HL-60/S4 treated with phorbol 12-myristate 13-acetate at 8.2 ng/mL for 4 days and 3 days (cell line): ENCODE results near the gene PCDHGB3.
"Not testable (repeated sequence)": the region's sequence is repeated elsewhere in the genome, so short reads cannot be mapped to it uniquely, and the experiment has no call there.

Source experiments
- in situ Hi-C: fragments of 300-500 bp; cut with MboI; formaldehyde crosslinking; loops from 2 replicates; pipeline ENCODE4 v1.15.0; 2022; ENCODE audit warnings: low sequenced_read_pairs

PCDHGB3 gene

GRCh38 chr5:141369994-141370848 lies at the start of gene PCDHGB3:
TSS of gene PCDHGB3 (plus strand) at chr5:141370242. CDS start at chr5:141370395, 153 bp downstream.
- in situ Hi-C loops, result no loop called here

DNA sequence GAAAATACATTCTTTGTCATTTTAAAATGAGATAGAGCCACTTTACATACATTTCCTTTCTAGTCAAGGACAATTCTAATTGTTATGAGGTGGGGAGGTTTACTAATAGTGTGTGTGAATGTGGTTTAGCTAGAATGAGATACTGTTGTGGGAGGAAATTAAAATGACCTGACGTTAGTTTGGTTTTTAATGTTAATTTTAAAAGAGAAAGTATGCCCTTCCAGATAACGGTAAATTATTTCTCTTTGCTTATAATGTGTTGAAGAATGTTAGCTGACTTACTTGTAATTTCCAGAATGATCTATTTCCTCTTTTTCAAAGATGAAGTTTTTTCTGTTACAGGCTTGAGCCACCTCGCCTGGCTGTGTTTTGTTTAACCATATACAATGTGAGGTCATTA lies 47.8 kb upstream of the PCDHGB3 start:
- in situ Hi-C loops, result no loop called here

GRCh38 chr5:141326088-141326854 lies 43.8 kb upstream of the PCDHGB3 start:
- in situ Hi-C loops, result no loop called here

DNA sequence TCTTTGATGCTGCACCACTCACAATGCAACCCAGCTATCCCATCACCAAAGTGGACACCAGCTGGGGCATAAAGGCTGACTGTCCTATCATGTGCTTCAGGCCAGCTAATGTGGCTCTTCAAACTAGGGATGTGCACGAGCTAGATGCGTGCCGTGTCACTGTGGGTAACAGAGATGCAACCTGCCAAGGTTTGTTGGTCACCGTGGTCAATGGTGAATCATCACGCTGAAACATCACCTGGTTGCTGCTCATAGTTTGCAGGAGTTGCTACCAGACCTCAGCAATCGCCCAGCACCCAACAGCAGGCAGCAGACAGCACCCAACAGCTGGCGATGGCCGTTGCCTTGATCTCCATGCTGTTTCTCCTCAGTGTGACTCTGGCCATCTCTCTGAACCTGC lies 41.8 kb upstream of the PCDHGB3 start:
- in situ Hi-C loops, result no loop called here

GRCh38 chr5:141330299-141331080 lies 39.6 kb upstream of the PCDHGB3 start, which contains the start of gene PCDHGA1:
TSS of gene PCDHGA1 (plus strand) at chr5:141330514.
- in situ Hi-C loops, result no loop called here

- in situ Hi-C loops, result not testable (repeated sequence)
These were observed 37.5 kb upstream of the PCDHGB3 start for GRCh38 chr5:141332571-141332970.

DNA sequence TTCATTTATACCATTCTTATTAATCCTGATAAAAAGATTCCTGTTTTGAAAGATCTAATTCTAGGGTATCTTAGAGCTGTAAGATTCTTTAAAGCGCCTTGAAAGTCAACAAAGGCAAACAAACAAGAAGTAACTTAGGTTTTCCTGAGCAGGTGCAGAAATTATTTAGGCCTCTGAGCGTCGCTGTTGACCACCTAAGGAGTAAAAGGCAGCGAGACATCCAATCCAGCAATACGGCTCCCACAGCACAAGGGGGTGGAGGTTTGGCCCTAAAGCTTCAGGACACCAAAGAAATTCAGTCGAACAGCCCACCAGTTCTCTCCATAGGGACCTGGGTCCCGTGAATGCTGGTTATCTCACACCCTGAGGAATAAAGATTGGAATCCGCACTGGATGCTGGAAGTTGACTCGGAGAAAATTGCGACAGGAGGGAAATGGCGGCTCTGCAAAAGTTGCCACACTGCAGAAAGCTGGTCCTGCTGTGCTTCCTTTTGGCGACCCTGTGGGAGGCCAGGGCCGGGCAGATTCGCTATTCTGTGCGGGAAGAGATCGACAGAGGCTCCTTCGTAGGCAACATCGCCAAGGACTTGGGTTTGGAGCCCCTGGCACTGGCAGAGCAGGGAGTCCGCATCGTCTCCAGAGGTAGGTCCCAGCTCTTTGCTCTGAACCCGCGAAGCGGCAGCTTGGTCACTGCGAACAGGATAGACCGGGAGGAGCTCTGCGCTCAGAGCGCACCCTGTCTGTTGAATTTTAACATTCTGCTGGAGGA lies 31.3 kb upstream of the PCDHGB3 start, which contains the start of gene PCDHGA2:
PCDHGA2 (plus strand) TSS at position 223 of the 769 bp plus-strand sequence.
- in situ Hi-C loops, result no loop called here

DNA sequence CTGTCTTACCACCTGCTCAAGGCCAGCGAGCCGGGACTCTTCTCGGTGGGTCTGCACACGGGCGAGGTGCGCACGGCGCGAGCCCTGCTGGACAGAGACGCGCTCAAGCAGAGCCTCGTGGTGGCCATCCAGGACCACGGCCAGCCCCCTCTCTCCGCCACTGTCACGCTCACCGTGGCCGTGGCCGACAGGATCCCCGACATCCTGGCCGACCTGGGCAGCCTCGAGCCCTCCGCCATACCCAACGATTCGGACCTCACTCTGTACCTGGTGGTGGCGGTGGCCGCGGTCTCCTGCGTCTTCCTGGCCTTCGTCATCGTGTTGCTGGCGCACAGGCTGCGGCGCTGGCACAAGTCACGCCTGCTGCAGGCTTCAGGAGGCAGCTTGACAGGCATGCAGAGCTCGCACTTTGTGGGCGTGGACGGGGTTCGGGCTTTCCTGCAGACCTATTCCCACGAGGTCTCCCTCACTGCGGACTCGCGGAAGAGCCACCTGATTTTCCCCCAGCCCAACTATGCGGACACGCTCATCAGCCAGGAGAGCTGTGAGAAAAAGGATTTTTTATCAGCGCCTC lies 29.2 kb upstream of the PCDHGB3 start:
- in situ Hi-C loops, result not testable (repeated sequence)

DNA sequence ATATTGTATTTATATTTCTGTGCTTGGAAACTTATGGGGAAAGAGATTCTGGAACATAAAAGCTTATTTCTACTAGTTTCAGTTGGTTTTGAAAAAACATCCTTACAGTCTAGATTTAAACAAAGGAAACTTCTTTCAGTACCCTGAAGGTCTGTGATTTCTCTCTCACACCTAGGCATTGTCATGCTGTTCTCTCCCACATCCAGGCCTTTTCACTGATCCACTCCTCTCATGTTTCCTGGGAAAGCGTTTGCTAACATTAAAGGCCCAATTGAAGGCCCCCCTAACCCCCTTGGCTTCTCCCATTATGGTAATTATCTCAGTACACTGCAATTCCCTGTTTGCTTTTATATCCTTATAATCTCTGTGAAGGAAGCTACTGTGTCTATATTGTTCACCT lies 27.3 kb upstream of the PCDHGB3 start:
- in situ Hi-C loops, result no loop called here

- in situ Hi-C loops, result no loop called here
These were observed 26.6 kb upstream of the PCDHGB3 start, which contains the start of gene PCDHGA3 for GRCh38 chr5:141343242-141343952. TSS of gene PCDHGA3 (plus strand) at chr5:141343829. CDS start at chr5:141344034, 205 bp downstream.

DNA sequence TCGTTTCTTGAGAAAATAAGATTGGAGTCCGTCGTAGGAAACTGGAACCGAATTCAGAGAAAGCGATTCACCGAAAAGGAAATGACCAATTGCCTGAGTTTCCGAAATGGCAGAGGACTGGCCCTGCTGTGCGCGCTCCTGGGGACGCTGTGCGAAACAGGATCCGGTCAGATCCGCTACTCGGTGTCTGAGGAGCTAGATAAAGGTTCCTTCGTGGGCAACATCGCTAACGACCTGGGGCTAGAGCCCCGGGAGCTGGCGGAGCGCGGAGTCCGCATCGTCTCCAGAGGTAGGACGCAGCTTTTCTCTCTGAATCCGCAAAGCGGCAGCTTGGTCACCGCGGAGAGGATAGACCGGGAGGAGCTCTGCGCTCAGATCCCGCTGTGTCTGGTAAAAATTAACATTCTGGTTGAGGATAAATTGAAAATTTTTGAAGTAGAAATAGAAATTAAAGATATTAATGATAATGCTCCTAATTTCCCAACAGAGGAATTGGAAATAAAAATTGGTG lies 26.0 kb upstream of the PCDHGB3 start:
- in situ Hi-C loops, result no loop called here

DNA sequence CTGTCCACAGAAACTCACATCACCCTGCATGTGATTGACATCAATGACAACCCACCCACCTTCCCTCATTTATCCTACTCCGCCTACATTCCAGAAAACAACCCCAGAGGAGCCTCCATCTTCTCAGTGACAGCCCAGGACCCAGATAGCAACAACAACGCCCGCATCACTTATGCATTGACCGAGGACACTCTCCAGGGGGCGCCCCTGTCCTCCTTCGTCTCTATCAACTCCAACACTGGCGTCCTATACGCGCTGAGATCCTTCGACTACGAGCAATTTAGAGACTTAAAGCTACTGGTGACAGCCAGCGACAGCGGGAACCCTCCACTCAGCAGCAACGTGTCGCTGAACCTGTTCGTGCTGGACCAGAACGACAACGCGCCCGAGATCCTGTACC lies 24.7 kb upstream of the PCDHGB3 start:
- in situ Hi-C loops, result no loop called here

GRCh38 chr5:141346017-141346416 lies 24.0 kb upstream of the PCDHGB3 start:
- in situ Hi-C loops, result not testable (repeated sequence)

DNA sequence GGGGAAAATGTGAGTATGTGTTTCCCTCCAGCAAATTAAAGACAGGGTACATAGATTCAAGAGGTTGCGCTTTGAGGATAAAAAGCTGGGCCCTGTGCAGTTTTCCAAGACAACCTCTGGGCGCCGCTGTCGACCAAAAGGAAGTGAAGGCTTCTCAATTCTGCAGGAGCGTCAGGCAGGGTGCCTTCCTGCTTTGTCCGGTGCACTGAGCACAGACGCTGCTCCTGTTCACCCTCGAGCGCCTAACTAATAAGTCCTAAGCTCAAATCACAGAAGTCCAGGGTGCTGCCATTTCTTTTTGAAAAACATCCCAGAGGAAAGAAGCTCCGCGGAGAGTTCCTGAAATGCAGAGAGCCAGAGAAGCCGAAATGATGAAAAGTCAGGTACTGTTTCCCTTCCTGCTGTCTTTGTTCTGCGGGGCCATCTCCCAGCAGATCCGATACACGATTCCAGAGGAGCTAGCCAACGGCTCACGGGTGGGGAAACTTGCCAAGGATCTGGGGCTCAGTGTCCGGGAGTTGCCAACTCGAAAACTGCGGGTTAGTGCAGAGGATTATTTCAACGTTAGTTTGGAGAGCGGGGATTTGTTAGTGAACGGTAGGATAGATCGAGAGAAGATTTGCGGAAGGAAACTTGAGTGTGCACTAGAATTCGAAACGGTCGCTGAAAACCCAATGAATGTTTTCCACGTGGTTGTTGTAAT lies 20.0 kb upstream of the PCDHGB3 start, which contains the start of gene PCDHGB1:
PCDHGB1 (plus strand) TSS at position 183 of the 703 bp plus-strand sequence; CDS start at position 345, 162 bp downstream.
- in situ Hi-C loops, result no loop called here

DNA sequence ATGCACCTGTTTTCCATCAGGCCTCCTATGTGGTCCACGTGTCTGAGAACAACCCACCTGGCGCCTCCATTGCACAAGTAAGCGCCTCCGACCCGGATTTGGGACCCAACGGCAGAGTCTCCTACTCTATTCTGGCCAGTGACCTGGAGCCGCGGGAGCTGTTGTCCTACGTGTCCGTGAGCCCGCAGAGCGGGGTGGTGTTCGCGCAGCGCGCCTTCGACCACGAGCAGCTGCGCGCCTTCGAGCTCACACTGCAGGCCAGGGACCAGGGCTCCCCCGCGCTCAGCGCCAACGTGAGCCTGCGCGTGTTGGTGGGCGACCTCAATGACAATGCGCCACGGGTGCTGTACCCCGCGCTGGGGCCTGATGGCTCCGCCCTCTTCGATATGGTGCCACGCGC lies 18.5 kb upstream of the PCDHGB3 start:
- in situ Hi-C loops, result no loop called here

DNA sequence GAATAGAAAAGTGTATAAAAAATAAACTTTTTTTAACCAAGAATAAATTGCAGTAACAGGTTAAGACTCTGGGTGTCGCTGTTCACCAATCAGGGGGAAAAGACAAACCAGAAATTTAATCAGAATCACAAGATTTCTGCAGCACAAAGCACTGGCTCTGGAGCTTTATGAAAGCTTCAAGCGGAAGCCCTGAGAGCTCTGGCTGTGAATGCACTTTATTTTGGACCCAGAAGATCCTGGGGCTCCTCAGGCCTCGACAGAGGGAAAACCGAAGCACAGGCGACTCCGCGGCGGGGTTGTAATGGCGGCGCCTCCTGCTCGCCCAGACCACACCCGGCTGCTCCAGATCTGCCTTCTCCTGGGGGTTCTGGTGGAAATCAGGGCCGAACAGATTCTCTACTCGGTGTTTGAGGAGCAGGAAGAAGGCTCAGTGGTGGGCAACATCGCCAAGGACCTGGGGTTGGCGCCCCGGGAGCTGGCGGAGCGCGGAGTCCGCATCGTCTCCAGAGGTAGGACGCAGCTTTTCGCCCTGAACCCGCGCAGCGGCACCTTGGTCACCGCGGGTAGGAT lies 15.1 kb upstream of the PCDHGB3 start, which contains the start of gene PCDHGA4:
PCDHGA4 (plus strand) TSS at position 122 of the 570 bp plus-strand sequence; CDS start at position 209, 87 bp downstream.
- in situ Hi-C loops, result no loop called here

- in situ Hi-C loops, result no loop called here
These were observed 14.4 kb upstream of the PCDHGB3 start for GRCh38 chr5:141355641-141356040.

GRCh38 chr5:141356133-141356532 lies 13.9 kb upstream of the PCDHGB3 start:
- in situ Hi-C loops, result no loop called here
